ENCODE results near the gene INPP4A.
"Not testable (repeated sequence)": the region's sequence is repeated elsewhere in the genome, so short reads cannot be mapped to it uniquely, and the experiment has no call there.

Gene INPP4A

DNA sequence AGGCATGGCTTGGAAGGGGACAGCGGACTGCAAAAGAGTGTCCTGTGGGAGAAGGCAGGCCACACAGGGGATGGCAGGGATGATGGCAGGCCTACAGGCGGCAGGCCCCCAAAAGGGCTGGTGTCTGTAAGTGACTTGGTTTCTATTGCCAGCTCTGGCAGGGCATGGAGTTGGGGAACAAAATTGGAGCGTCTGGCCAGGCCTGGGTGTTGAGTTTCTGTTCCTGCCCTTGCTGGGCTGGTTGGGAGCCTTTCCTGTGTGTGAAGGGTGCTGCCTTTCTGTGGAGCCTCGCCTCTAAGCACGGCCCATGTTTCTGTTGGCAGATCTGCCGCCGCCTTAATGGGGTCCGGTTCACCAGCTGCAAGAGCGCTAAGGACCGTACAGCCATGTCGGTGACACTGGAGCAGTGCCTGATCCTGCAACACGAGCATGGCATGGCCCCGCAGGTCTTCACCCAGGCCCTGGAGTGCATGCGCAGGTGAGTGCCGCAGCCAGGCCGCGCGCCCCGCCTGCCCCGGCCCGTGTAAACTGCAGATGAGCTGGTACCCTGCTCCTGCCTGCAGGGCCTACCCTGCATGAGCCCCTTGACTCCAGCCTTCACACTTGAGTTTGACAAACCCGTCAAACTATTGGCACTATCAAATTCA is 132.1 kb downstream of the INPP4A start:
- in situ Hi-C loops (cut with MboI; ENCODE audit: low sequenced_read_pairs): no loop called here

DNA sequence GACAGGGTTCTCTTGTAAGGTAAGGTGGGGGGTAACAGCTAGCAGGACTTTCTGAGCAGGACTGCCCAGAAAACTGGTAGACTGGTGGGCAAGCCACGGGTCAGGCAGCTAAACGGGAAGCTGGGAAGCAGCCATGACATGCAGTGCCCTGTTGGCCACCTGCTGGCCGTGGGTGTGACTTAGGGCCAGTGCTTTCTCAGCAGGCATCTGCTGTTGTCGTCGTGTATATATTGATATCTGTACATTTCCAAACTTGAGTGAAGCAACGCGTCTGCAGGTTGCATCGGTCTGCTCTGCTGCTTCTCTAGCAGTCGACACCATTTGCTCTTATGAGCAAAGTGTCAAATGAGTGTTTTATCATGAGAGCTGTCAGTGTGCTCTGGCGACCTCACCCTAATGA is 132.7 kb downstream of the INPP4A start:
- in situ Hi-C loops (cut with MboI; ENCODE audit: low sequenced_read_pairs): no loop called here

DNA sequence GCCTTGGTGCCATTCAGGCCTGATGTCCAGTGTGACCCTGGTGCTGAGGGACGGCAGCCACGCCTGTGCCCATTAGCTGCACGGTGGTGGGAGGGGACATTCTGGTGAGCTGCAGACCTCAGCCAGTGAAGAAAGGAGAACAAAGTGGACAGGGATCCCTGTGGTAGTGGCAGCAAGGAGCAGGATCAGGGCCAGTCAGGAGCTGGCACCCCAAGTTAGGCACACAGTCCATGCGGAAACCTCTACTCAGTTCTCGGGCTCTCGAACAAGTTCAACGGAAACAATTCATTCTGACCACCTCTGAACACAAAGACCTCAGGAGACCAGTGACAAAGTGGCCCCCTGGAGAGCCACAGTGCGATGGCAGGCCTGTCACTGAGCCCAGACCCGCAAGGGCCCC is 133.6 kb downstream of the INPP4A start:
- in situ Hi-C loops (cut with MboI; ENCODE audit: low sequenced_read_pairs): no loop called here

DNA sequence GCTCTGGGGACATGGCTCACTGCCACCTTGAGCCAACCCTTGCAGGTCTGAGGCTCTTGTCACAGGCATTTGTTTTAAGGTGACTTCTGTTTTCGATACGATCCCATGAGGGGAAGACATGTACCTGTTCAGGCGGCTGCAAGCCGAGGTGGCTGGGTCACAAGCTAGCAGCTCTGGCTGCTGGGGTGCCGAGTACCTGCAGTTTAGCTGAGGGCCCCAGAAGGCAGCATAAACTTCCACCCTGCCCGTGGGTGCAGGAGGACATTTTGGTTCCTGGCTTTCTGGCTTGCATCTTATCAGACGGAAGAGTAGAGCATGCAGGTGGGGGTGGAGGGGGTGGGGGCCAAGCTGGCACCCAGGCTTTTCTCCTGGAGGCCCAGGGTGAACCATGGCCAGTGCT is 135.3 kb downstream of the INPP4A start:
- in situ Hi-C loops (cut with MboI; ENCODE audit: low sequenced_read_pairs): no loop called here

DNA sequence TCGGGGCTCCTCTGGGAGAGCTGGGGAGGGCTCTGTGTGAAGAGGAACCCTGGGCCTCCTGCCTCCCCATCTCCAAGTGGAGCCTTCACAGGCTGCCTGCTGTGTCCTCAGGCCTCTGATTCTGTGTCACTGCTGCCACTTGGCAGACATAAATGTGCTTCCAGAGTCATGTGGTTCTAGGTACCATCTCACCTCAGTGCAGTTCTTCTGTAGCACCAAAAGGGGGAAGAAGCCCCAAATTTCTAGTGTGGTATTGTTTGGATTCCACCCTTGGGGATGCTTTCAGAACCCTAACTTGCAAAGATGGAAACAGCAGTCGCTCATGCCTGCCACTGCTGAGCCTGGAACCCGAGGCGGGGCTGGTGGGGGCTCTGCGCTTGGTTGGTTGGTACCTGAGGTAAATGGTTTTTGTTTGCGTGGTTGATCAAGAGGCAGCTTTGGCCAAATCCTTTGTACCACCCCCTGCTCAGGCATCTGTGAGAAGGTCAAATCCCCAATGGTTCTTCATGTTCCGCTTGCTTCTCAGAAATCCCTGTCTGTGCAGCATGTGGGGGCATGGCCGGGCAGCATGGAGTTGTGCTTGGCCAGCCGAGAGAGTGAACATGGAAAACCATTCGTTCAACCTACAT is 136.1 kb downstream of the INPP4A start:
- in situ Hi-C loops (cut with MboI; ENCODE audit: low sequenced_read_pairs): no loop called here

DNA sequence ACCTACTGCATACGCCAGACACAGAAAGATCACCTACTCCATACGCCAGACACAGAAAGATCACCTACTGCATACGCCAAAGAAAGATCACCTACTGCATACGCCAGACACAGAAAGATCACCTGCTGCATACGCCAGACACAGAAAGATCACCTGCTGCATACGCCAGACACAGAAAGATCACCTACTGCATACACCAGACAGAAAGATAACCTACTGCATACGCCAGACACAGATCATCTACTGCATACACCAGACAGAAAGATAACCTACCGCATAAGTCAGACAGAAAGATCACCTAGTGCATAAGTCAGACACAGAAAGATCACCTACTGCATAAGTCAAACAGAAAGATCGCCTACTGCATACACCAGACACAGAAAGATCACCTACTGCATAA is 137.9 kb downstream of the INPP4A start:
- in situ Hi-C loops (cut with MboI; ENCODE audit: low sequenced_read_pairs): no loop called here

DNA sequence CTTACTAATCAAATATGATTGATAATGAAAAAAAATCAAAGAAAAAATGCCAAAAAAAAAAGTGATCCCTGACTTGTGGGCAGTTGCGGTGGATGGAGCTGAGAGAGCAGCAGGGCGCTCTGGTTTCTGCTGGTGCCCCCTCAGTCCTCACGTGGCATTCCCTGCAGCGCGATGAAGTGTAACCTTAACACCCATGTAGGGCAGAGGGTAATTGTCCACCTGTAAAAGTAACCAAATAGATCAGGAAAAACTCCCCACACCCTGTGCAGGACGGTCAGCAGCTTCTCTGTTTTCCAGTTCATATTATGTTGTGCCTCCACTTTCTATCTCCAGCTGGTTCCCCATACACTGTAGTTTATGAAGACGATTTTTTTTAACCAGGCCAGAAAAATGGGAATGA is 138.6 kb downstream of the INPP4A start:
- in situ Hi-C loops (cut with MboI; ENCODE audit: low sequenced_read_pairs): no loop called here

DNA sequence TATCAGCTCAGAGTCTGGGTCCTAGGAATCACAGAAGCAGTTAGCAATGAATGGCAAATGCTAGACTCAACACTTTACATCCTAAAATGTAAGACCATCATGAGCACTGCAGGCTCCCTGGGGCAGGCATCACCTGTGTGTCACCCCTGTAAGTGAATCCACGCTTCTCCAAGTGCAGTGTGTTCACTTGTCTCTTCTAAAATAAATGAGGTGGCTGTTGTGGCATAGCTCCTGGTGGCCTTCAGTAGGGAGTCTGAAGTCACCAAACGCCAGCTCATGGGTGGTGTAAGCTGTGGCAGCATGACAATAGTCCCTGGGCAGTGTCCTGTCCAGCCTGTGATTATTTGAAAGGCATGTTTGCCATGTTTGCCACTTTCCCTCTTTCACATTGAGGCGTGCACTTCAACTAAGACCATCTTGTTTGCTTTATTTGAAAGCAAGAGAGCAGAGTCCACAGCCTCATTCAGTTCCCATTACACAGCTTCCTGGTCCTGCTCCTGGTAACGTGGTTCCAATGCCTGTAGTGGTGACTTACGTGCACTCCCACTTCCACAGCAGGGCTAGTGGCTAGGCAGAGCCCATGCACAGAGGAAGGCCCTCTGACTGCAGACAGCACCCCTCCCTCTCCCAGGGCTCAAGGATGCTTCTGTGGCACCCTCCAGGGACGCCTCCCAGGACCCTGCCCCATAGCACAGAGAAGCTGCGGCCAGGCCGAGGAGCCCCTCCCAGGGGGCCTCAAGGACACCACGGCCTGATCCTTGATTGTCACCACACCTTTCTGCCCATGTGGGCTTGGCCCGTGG is 139.4 kb downstream of the INPP4A start:
- in situ Hi-C loops (cut with MboI; ENCODE audit: low sequenced_read_pairs): no loop called here

DNA sequence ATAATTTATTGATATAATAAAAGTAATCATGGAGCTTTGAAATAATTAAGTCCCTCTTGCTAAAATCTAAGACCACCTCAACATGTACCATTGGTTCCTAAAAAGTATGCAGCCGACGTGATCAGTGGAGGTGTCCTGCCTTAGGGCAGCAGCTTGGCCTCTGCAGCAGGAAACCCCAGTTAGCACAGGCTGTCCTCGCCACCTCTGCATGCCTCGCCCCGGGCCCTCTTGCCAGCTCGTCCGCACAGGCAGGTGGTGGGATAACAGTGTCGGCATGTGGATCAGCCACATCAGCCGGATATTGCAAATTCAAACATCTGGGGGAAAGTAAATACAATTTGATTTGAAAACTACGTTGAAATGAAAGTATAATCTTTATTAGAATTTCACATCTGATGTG is 140.7 kb downstream of the INPP4A start:
- in situ Hi-C loops (cut with MboI; ENCODE audit: low sequenced_read_pairs): no loop called here

DNA sequence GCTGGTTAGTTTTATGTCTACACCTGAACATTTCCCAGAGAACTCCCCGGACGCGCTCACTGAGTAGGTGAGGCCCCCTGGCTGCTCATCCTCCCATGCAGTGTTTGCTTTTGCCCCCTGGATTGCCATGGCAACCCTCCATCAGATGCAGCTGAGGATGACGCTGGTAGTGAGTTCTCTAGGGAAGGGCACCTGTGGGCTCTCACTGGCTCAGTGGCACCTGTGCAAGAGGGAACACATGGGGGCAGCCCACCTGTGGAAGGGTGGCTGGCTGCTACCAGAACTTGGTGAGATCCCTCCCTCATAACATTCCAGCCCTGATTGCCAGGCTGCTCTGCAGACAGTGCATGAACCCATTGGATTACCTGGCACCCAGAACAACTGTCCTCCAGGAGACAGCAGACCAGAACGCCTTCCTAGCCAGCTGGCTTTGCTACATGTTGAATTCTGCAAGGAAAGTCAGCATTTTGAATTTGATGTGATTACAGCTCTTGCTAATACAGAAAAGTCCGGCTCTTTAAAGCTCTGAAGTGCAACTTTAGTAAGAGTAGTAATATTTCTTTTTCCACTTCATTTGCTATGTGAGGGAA is 142.0 kb downstream of the INPP4A start:
- in situ Hi-C loops (cut with MboI; ENCODE audit: low sequenced_read_pairs): no loop called here

DNA sequence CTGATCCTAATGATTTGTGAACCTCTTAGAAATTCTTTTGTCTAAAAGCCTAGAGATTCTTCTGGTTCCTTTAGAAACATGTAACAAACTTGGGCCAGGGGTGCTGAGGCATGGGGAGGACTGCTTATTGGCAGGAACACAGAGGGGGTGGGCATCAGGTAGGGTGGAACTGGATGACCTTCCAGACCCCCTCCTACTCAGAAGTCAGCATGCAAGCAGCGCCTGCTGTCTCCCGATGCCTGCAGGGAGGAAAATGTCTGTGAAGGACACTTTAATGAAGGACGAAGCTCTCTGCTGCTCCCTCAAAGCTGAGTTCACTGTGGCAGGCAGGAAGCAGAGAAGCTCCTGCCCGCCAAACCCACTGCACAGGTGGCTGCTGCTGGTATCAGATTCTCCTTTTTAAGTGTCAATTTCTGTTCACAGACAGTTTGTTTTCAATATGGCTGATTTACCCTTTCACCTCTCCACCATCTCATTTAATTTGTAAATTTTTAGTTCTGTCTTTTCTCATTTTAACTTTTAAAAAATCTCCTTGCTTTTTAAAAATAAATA is 144.3 kb downstream of the INPP4A start:
- in situ Hi-C loops (cut with MboI; ENCODE audit: low sequenced_read_pairs): no loop called here

DNA sequence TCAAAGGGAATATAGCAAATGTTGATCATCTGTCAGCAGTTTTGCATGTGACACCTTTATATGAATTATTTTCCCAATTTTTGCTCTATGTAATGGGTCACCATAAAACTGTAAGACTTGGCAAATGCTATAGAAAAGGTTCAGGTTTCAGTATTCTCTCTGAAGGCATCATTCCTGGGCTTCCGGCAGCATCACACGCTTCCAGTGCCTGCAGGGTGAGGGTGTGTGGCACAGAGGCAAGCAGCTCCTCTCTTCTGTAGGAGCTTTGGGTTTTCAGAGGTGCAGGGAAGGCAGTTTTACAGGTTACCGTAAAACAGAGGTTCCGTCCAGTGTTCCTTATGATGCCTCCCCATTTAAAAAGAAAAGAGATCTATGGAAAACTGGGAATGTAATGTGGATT is 144.8 kb downstream of the INPP4A start:
- in situ Hi-C loops (cut with MboI; ENCODE audit: low sequenced_read_pairs): no loop called here

DNA sequence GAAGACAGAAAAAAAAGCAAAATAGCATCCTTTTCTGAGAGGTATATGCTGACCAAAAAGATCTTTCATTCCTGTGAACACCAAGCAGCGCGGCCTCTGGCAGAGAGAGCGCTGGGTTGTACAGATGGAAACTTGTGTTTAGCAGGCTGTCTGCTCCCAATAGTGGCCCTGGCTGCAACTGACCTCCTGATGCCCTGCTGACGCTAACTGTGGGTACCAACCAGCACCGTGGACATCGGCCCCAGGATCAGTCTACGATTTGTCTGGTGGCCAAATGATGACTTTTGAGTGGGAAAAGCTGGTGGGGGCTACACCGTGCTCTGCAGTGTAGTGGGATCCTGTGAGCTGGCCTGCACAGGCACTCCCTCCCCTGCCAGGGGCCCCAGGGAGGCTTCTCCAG is 147.9 kb downstream of the INPP4A start:
- in situ Hi-C loops (cut with MboI; ENCODE audit: low sequenced_read_pairs): no loop called here

DNA sequence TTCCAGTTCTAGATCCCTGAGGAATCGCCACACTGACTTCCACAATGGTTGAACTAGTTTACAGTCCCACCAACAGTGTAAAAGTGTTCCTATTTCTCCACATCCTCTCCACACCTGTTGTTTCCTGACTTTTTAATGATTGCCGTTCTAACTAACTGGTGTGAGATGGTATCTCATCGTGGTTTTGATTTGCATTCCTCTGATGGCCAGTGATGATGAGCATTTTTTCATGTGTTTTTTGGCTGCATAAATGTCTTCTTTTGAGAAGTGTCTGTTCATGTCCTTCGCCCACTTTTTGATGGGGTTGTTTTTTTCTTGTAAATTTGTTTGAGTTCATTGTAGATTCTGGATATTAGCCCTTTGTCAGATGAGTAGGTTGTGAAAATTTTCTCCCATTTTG is 150.0 kb downstream of the INPP4A start:
- in situ Hi-C loops (cut with MboI; ENCODE audit: low sequenced_read_pairs): not testable (repeated sequence)

DNA sequence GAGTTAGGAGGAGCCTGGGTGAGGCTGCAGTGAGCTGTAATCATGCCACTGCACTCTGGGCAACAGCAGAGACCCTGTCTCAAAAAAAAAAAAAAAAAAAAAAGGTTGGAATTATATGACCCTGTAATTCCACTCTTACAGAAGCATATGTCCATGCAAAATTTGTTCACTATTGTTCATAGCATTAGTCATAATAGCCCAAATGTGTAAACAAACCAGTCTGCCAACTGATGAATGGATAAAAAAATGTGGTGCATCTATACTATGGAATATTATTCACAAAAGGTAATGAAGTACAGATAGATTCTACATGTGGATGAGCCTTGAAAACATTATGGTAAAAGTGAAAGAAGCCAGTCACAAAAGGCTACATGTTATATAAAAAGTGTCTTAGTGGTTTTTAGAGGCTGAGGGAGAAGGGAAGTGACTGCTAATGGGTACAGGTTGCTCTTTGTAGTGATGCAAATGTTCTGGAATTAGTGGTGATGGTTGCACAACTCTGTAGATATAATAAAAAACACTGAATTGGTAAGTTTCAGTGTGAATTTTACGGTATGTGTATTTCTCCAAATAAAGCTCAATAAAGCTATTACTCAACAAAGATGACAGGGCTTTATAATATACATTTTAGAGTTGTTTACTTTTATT is 154.2 kb downstream of the INPP4A start:
- in situ Hi-C loops (cut with MboI; ENCODE audit: low sequenced_read_pairs): no loop called here

DNA sequence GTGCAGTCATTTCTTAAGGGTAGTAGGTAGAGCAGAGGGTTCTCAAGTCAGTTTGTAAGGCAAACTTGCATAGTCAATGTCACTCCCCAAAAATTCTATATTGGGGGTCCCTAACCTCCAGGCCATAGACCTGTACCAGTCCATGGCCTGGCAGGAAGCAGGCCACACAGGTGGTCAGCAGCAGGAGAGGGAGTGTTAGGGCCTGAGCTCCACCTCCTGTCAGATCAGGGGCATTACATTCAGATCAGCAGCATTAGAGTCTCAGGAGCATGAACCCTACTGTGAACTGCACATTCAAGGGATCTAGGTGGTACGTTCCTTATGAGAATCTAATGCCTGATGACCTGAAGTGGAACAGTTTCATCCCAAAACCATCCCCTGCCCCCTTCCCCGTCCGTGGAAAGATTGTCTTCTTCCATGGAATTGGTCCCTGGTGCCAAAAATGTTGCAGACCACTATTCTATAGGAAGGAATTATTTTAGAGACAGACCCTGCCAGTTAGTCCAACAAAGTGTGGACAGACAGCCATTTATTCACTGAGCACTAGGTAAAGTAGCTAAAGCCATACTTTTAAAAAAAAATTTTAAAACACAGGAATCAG is 157.0 kb downstream of the INPP4A start:
- in situ Hi-C loops (cut with MboI; ENCODE audit: low sequenced_read_pairs): no loop called here

DNA sequence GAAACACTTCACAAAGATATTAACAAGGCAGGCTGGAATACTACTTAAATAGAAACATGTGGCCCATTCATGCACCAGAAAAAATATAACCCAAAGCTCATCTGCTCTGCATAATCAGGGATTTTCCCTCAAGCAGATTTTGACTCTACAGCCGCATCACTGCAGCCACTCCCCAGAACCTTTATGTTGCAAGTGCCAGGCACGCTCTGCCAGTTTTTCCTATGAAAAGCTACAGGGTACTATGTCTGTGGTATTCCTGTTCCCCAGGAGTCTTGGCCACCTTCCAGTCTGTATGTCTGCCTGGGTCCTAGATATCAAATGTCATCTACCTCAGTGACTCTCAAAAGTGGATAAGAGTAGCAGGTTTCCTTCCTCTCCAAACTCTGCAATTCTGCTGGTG is 159.9 kb downstream of the INPP4A start:
- in situ Hi-C loops (cut with MboI; ENCODE audit: low sequenced_read_pairs): no loop called here

DNA sequence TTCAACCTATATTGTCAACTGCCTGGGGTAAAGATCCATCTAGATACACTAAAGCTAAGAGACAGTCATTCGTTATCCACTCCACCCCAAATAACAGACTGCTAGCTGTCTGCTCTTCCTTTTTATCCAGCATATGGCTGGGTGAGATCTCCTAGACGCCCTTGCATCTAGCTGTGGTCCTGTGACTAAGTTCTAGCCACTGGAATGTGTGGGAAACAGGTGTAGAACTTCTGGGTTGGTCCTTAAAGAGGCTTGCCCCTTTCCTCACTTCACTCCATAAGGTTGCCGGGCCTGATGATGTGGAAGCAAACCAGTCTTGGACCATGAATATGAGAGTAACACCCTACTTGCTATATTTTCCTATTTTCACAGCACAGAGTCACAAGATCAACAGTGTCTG is 160.4 kb downstream of the INPP4A start:
- in situ Hi-C loops (cut with MboI; ENCODE audit: low sequenced_read_pairs): no loop called here

DNA sequence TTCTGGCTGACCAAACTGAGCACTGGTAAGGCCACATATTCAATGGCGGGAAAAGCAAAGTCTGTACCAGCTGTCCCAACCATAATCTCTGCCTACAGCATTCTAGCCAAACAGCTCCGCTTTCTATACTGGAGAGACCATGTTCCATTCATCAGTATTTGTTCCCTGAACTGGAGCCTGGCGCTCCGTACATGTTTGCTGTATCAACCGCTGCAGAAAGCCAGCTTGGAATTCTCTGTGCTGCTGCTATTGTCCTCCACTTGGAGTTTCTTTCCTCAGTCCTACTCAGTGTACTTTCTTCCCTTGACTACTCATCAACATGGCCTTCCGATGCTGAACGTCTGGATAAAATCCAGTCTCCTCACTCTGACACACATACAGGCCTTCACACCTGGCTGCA is 161.8 kb downstream of the INPP4A start:
- in situ Hi-C loops (cut with MboI; ENCODE audit: low sequenced_read_pairs): no loop called here

DNA sequence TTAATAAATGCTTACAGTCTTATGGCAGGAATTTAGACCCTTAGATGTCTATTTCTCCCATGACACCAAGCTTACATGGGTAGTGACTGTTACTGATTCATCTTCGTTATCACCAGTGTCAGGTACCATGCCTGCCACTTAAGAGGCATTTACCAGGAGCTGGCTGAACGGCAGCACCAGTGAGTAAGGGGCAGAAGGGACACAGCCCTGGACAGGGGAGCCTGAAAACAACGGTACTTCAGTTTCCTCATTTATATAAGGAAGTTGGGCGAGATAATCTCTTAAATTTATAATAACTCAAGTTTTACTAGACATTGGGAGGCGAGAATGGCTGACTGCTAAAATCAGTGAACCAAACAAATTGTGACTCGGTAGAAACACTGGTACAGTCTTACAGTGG is 162.4 kb downstream of the INPP4A start:
- in situ Hi-C loops (cut with MboI; ENCODE audit: low sequenced_read_pairs): no loop called here

DNA sequence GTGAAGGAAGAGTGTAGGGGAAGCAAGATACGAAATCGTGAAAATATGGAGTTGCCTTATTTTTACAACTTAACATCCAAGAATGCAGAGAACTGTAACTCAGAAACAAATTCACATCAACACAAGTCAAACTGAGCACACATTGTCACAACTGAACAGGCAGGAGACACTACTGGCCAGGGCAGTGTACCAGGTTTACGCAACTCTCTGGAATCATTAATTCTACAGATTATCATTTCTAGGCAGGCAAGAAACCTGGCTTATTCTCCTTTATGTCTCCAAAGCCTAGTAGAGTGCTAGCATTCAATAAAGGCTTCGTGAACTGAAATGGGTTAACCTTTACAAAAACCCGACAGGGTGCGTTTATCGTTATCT is 163.1 kb downstream of the INPP4A start:
- in situ Hi-C loops (cut with MboI; ENCODE audit: low sequenced_read_pairs): no loop called here

Measured in HL-60/S4 (cell line).